H1 (cell line): ENCODE data around the gene CD63. TPM values are rescaled to one million over a fixed set of nuclear protein-coding genes. Genes with fewer than 3 reads are reported as not detected.

Experiments
- BCL11A ChIP-seq, 2 experiments: IDR thresholded peaks; one replicate each; pipeline ENCODE4 v1.6.1; 2011; ENCODE audit warnings: low read depth in 2 of 2, low read length in 2 of 2, mild to moderate bottlenecking in 2 of 2
- CHD1 ChIP-seq: IDR thresholded peaks from 2 replicates; pipeline ENCODE4 v1.6.1; 2012; ENCODE audit warnings: low read depth, low read length, improper control_type of control experiment
- RAD21 ChIP-seq, 2 experiments: IDR thresholded peaks in 1 of 2; conservative IDR thresholded peaks in 1 of 2; 2 replicates each; pipeline ENCODE4 v1.6.1; 2011; ENCODE audit warnings: low read depth in 2 of 2, low read length in 2 of 2, improper control_type of control experiment in 1 of 2, inconsistent platforms in 1 of 2, mild to moderate bottlenecking in 1 of 2, moderate library complexity in 1 of 2
- RBBP5 ChIP-seq: IDR thresholded peaks from 2 replicates; pipeline ENCODE4 v1.7.1; 2012; ENCODE audit warnings: low read depth, mild to moderate bottlenecking, inconsistent platforms, low read length, moderate library complexity, borderline replicate concordance
- SIN3A ChIP-seq, 2 experiments: IDR thresholded peaks in 1 of 2; conservative IDR thresholded peaks in 1 of 2; 2 replicates each; pipeline ENCODE4 v1.6.1; 2011 to 2012; ENCODE audit warnings: low read length in 2 of 2, improper control_type of control experiment in 1 of 2, low read depth in 1 of 2, mild to moderate bottlenecking in 1 of 2
- SP4 ChIP-seq: IDR thresholded peaks from 2 replicates; pipeline ENCODE4 v1.6.1; 2012; ENCODE audit warnings: low read length, inconsistent platforms
- SRF ChIP-seq: IDR thresholded peaks from 2 replicates; pipeline ENCODE4 v1.6.1; 2011; ENCODE audit warnings: mild to moderate bottlenecking, low read depth, low read length, moderate library complexity
- TBP ChIP-seq: IDR thresholded peaks from 2 replicates; pipeline ENCODE4 v1.6.1; 2011; ENCODE audit warnings: low read depth, low read length, improper control_type of control experiment
- polyA plus RNA-seq, 7 experiments: library from polyadenylated mRNA; depleted of rRNA in 3 of 7; stranded (reverse) in 5 of 7; unstranded in 2 of 7; fragments of >200 nt in 5 of 7; fragments of 200-250 nt in 2 of 7; gene quantifications; 1 replicate in 5 of 7; 2 replicates in 1 of 7; 4 replicates in 1 of 7; pipeline versions ENCODE4 v1.2.1 to v1.2.3, GENCODE V29; 2011 to 2013; ENCODE audit warnings: missing spikeins in 2 of 7, mixed read lengths in 2 of 7
- total RNA-seq: library from RNA; stranded (reverse); fragmentation: NEBNext Ultra II Directional; extraction: Animal tissue kit (Norgen Biotek cat#: 25700); gene quantifications from 2 replicates; pipeline ENCODE4 v1.2.1, GENCODE V29; 2021

CD63 gene
- total and polyA plus RNA-seq, 2 of the 8 experiments (the other 6 are each of a cell fraction or from before 2014, with no cell fraction given) = 440 to 526 TPM

GRCh38 chr12:55737581-55738122, 8.8 kb upstream of the CD63 start (continued):
- TF ChIP-seq SIN3A (conservative IDR thresholded peaks at IDR 0.05 in 1 of 2, IDR thresholded peaks at IDR 0.05 in 1 of 2; ENCODE audit: low read depth in 1 of 2, low read length in 2 of 2) (no peak), RBBP5 (no peak), CHD1 (no peak), BCL11A (IDR thresholded peaks at IDR 0.05; ENCODE audit: low read depth in 2 of 2, low read length in 2 of 2) (no peak), TBP (no peak), RAD21 (IDR thresholded peaks at IDR 0.05 in 1 of 2, conservative IDR thresholded peaks at IDR 0.05 in 1 of 2; ENCODE audit: low read depth in 2 of 2, low read length in 2 of 2) (no peak), SRF (no peak), SP4 (no peak)
